ENCODE results near the gene CHRNA4.

DNA sequence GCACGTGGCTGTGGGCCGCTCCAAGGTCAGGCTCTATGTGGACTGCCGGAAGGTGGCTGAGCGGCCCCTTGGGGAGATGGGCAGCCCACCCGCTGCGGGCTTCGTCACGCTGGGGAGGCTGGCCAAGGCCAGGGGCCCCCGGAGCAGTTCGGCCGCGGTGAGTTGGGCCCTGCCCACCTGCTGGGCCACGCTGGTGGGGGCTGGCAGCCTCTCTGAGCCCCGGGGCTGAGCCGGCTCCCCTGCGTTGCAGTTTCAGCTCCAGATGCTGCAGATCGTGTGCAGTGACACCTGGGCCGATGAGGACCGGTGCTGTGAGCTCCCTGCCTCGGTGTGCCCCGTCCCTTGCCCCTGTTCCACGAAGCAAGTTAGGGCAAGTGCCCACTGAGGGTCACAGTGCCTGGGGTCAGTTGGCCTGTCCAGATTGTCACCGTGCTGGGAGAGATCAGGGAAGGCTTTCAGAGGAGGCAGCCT, 41.1 kb downstream of the CHRNA4 start:
- TF ChIP-seq, protein P1, sequence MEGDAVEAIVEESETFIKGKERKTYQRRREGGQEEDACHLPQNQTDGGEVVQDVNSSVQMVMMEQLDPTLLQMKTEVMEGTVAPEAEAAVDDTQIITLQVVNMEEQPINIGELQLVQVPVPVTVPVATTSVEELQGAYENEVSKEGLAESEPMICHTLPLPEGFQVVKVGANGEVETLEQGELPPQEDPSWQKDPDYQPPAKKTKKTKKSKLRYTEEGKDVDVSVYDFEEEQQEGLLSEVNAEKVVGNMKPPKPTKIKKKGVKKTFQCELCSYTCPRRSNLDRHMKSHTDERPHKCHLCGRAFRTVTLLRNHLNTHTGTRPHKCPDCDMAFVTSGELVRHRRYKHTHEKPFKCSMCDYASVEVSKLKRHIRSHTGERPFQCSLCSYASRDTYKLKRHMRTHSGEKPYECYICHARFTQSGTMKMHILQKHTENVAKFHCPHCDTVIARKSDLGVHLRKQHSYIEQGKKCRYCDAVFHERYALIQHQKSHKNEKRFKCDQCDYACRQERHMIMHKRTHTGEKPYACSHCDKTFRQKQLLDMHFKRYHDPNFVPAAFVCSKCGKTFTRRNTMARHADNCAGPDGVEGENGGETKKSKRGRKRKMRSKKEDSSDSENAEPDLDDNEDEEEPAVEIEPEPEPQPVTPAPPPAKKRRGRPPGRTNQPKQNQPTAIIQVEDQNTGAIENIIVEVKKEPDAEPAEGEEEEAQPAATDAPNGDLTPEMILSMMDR (IDR thresholded peaks at IDR 0.05) = no peak
- no peak for TF ChIP-seq POLR2A (IDR thresholded peaks at IDR 0.05)
